NCI-H2227 treated with DMSO at 0.1 percent for 48 hours (cell line): ENCODE data around the gene MARCHF10.
A peak's percentile ranks its signal among the peaks of the same experiment; 100 is the strongest.
"Not testable (repeated sequence)": the region's sequence is repeated elsewhere in the genome, so short reads cannot be mapped to it uniquely, and the experiment has no call there.

Experiments
- DNase-seq: peaks from one replicate; lab custom pipeline; 2025; lab: John Stamatoyannopoulos, UW

MARCHF10 gene

DNA sequence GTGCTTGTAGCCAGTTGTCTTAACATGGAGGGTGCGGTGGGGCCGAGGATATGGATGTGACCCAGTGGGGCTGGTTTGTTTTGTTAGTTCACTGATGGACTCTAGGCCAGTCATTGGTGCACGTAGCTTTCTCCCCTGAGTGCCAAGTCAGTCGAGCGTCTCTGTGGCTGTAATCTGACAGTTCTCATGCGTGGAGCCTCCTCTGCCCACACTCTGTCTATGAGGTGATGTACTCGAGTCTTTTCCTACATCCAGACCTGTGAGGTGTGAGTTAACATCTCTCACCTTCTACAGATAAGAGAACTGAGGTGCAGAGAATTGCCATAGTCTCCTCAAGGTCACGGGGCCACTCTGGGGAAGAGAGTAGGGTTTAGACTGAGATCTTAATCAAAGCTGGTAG, 90.2 kb downstream of the MARCHF10 start:
- DNase-seq, result no peak

DNA sequence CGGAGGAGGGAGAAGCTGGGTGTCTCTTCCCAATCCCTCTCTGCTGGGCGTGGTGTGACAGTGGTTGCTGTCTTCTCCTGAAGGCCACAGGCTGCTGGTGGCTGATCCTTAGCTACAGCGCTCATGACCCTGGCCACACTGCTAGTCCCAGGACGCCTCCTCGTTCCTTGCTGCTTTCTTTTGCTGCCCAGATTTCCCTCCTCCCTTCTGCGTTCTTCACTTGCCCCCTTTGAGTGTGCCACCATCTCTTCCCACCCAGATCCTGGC, 90.6 kb downstream of the MARCHF10 start:
- no peak for DNase-seq

DNA sequence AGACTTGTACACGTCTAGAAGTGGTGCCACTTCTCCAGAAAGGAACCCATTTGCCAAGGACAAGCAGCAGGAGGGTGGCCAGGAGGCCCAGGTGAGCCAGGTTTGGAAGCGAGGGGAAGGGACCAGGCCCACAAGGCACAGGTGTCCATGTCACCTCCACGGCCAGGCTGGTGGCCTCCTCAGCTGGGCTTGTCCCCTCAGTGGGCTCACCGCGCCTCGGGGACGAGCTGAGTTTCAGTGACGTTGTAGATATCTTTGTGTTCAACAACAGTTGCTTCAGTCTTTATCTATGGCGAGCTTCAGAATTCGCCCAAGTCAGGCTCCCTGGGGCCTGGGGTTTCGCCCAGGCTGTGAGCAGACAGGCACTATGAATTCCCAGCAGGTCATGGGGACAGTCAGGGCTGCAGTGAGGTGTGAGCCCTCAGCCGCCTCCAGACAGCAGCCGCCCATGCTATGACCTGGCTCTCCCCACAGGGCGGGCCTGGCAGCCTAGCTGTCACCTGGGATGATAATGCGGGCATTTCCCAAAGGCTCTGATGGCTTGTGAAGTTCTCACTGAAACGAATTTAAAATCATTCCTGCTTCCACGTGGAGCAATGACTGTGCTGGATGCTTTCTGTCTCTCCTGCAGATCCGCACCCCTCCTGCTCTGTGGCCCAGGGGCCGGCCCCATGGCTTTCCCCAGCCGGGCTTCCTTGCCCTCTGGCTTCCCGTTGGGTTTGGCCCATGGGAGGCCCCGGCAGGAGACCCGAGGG, 91.1 kb downstream of the MARCHF10 start:
- no peak for DNase-seq

DNA sequence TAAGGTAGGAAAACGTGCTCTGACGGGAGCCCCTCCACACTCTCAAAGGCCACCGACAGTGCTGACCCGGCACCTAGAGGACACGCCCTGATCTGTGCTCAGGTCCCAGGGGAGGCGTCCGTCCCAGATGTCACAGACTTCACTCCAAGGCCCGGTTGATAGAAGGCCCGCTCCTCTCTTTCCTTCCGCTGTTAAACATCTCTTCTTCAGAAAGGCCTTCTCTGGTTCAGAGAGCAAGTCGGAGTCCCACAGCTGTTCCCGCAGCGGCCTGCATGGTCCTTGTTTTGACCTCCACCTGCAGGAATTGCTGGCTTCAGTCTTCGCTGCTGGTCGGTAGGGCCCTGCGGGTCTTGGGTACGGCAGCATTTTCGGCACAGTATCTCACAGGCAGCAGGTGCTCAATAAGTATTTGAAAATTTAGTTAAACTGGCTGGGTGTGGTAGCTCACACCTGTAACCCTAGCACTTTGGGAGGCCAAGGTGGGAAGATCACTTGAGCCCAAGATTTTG, 92.2 kb downstream of the MARCHF10 start:
- DNase-seq, result no peak

DNA sequence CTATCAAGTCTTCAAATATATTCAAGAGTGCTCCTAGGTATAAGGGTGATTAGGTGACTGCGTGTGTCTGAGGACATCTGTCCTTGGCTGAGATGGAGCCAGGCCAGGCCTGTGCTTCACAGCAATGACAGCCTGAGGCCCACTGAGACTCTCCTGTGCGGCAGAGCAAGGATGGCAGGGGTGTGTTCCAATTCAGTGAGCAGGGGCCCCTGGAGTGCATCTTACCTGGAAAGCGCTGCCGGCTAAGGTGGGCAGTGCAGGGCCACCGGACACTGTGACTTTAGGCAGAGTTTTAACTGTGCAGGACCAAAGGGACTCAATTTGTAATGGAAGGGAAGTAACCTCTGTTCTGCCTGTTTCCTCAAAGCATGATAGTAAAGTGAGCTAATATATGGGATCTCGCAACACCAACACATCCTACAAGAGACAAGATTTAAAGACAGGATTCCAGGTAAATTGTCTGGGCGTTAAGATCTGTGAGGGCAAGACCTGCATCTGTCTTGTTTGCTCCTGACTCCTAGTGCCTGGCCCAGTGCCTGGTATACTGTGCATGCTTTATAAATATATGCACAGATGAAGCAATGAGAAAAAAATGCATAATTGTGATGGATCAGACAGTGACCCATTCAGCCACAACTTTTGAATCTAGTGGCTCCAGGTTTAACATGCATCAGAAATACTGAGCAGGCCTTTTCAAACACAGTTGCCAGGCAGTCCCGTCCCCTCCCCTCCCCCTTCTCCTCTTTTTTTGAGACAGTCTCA, 93.9 kb downstream of the MARCHF10 start:
- DNase-seq, result no peak

DNA sequence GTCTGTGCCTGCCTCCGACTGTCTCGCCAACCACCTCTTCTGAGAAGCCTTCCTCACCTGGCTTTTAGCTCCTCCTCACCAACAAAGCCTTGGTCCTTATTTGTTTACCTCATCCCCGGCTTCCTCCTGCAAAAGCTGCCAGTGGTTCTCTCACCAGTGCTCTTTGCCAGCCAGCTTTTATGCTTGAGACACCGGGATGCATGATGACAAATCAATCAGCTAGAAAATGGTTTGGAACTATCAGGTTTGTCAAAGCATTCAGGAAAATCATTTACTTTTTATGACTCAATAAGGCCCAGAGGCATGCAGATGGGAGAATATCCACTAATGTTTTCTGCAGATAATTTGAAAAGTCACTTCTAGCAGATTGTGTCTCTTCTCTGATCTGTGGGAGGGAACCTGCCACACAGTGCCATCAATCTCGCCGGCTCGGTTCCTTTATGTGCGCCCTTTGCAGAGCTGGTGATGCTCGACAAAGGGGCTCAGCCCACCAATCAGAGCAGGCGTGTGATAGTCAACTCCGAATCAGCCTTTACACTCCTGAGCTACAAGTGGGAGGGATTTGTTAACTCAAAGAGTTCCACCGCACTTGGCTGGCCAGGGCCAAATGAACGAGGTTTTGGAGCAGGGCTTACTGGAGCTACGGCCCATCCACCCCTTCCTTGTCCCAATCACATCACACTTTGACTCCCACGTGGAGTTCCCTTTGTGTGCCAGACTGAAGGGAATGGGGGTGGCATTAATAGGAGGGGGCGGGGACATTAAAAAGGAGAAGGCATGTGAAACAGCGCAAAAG, 94.8 kb downstream of the MARCHF10 start:
- peak; percentile 29 for DNase-seq

DNA sequence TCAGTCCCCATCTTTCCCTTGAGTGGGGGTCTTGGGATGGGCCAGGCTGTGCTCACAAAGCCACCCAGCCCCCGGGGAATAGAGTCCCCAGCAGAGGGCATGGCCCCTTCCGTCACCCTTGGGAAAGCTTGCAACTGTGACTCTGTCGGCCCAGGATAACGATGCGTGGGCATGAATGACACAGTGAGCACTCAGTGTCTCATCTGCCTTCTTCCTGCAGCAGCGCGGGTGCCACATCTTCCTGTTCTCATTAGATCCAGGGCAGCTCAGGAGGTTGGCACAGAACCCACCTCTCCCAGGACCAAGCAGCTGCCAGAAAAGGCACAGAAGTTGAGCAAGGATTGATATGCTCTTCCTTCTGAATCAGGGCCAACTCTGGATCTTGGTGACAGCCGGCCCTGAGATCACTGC, 95.9 kb downstream of the MARCHF10 start:
- DNase-seq, result no peak

DNA sequence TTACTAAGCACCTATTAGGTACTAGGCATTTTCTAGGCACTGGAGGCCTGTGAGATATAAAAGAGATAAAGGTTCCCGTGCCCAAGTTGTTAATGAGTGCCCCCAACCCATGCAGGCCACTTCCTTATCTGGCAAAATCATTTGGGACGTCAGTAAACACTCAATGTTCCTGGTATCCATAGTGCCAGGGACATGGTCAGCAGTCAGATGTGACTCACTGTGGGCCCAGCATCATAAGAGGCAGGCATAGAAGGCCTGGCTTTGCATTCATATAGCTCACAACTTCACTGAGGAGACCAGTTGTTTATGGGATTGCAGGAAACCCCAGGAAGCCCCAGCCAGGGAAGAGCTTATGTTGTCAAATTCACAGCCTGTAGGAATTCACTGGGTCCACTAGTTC, 99.5 kb downstream of the MARCHF10 start:
- no peak for DNase-seq

DNA sequence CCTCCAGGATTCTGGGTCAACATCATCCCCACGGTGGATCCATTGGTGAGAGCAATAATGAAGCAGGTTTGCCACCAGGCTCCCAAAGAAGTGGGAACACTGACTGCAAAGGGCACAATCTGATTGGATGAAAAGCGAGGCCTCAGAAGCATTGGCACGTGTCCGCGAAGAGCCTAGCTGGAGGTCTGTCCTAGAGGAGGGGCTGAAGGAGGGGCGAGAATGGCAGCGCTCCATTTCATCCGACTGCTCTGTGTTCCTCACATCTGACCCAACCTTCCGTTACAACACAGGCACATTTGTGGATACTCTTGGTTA, 100.7 kb downstream of the MARCHF10 start:
- no peak for DNase-seq

DNA sequence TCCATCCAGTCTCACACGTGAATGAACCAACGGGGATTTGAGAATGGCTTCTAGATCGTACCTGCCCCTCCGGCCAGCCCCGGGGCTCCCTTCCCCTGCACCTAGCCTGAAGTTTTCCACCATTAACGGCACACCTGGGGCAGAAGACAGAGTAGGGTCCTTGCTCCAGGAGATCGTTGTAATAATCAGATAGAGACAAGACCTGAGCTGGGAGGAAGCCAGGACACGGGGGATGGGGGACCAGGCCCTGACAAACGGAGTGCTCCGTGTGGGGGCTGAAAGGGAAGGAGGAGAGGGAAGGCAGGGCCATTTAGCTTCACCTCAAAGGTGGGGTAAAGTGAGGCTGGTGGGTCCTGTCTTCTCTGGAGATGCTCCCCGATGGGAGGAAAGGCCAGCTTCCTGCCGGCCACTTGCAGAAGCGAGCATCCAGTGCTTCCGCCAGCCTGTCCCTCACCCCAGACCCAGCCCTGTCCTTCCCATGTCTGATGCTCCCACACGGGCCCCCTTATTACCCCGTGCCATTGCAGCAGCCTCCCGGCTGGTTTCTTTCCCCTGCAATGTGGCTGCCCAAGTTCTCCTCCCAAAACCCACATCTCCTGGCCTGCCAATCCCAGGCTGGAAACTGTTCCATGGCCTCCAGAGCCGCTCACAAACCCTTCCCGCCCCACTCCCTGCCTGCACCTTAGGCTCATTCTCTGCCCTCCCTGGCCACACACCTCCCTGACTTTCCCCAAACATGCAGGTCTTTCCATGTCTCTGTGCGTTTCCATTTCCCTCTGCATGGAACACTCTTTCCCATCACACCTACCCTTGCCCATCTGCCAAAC, 101.3 kb downstream of the MARCHF10 start:
- no peak for DNase-seq

DNA sequence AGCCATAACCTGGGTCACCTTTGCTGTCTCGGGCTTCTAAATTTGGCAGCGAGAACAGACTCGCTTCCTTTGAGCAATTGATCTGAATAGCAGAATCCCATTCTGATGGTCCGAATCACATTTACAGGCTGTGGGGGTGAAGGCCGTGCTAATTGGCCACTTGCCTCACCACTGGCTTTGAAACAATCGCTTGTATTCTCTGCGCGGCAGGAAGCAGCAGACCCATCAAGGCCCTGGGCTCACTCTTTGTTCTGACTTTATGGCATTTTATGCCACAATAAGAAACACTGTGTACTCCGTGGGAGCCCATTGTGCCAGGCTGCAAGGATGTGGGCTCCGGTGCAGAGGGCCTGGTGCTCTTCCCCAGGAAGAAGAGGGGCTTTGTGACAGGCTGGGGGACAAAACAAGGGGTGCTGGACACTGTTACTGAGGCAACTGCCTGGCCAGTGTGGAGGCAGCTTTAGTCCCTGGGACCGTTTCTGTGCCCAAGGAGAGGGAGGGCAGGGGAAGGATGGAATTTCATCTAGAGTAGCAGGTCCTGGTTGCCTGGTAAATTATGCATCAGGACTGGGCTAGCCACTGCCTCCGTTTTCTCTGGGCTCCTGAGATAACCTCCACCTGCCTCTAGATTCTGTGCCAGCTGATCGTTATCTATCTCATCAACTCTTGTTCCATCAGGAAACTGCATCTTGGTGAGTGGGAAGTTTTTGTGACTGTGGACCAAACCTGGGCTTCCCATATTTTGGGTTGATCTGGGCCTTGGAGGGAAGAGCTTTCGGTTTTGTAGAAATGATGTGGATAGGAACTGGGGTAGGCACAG, 102.1 kb downstream of the MARCHF10 start:
- no peak for DNase-seq

DNA sequence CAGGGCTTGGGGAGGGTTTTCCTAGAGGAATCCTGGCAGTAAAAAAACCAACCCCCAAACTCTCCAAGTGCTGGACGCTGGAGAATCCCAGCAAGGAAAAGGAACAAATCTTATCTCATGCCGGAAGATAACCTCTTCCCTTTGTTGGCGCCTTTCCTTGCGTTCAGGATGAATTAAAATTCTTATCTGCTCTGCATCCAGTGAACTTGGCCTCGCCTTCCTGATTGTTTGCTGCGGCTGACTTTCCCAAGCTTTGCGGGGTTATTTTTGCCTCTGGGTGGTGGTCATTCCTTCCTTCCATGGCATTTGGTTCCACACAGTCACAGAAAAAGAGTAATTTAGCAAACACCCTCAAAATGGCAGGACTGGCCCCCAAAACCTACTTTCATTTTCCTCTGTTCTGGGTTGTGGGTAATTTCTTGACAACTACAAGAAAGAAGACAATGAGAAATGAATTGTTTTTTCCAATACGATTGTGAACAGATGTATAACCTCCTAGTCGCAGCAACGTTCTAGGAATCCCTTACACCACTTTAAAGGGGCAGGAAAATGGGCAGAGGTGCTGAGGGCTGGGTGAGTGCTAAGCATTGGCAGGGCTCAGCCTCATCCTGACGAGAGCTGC, 102.8 kb downstream of the MARCHF10 start:
- no peak for DNase-seq

DNA sequence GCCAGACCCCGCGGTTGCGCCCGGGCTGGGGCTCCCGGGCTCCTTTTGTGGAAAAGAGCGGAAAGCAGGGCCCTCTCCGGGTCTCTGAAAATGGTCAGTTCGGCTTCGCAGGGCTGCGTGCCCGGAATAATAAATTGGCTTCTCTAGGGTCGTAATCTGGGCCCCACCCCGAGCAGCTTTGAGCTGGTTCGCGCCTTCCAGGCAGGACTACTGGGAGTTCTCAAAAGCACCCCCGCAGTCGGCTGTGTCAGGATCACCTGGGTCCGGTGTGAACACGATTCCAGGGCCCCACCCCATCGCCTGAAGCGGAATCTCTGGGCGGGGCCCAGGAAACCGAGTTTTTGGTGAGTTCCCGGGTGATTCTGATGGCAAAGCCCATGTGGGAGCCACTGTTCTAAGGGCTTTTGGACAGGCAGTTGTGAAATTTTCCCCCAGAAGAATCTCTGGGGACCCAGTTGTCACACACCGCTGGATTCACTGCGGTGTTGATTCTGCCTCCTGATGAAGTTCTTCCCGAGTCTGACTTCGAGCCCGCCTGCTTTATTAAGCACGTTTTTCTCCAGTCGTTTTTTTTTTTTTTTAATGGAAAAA, 103.6 kb downstream of the MARCHF10 start:
- DNase-seq, result peak; percentile 34

DNA sequence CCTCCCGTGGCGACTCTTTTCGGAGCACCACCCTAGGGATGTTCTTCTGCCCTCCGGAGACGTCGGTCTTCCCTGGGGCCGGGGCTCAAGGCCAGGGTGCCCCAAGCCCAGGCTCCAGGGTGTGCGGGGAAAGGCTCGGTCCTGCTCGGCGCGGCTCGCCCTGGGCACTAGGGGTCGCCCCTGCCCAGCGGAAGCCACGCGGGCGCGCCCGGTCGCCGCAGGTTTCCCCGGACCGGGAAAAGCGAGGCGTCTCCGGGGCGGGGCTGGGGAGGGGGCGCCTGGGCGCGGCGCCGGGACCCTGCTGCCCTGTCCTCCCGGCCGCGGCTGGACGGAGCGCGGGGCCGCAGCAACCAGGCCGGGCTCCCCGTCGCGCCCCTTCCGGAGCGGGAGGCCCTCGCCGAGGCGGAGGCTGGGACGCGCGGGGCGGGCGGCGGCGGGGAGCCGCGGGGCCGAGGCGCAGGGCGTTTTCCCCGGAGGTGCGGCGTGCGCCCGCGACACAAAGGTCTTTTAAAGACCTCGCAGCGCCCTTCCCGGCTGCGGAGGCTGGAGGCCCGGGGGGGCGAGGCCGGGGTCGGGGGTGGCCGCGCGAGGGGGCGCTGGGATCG, 104.2 kb downstream of the MARCHF10 start:
- peak; percentile 75 for DNase-seq

DNA sequence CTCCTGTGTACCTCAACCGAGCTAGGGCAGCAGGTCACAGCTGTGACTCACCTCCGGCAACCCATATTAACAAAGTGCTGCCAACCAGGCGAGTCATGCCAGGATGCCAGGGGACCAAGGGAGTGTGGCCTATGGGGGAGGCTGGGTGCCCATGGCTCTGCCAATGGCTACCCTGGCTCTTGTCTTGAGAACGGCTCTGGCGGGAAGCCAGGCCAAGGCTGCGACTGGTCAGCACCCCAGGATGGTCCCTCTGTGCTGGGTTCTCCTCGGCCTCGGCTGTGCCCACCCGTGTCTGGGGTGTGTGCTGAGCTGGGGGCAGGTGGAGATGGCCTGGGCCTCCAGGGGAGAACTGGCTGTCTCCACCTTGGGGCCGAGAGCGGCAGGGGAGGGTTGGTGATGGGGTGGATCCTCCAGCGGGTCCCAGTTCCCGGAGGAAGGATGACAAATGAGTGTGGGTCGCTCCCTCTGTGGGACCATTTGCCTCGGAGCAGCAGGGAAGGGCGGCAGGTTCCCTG, 104.8 kb downstream of the MARCHF10 start:
- no peak for DNase-seq

DNA sequence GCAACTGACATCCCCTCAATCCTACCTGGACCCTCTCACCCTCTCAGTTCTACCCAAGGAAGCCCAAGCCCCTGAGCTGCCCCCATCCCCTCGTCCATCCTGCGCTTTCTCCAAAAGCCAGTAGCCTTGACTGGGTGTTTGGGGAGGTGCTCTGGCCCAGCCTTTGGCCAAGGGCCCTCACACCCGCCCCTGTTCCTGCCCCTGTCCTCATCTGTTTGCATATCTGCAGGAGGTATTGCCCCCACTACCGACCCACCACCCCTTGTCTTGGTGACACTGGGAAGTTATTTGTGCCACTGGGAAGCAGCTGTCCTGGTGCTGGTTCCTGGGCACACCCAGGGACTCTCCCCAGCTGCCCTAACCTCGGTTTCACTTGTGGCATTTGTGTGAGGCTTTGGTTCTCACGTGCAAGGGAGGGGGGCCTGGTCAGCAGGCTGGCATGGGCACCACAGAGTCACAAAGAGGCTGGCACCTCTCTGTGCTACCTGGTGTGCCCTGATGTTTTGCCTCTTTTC, 105.3 kb downstream of the MARCHF10 start:
- no peak for DNase-seq

DNA sequence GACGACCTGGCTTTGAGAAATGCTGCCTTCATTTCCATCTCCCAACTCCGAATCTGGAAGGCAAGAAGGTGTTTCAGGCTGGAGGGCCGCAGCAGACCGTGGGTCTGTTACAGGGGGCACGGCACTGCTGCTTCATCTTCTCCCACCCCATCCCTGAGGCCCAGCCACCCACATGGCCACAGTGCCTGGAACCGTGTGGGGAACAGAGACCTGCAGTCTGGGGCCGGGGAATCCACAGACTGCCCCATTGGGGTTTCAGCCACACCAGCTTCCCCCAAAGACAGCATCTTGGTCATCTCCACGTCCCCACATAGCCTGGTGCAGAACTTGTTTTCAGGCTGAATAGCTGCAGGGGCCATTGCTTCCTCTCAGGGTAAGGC, 106.4 kb downstream of the MARCHF10 start:
- DNase-seq, result no peak

DNA sequence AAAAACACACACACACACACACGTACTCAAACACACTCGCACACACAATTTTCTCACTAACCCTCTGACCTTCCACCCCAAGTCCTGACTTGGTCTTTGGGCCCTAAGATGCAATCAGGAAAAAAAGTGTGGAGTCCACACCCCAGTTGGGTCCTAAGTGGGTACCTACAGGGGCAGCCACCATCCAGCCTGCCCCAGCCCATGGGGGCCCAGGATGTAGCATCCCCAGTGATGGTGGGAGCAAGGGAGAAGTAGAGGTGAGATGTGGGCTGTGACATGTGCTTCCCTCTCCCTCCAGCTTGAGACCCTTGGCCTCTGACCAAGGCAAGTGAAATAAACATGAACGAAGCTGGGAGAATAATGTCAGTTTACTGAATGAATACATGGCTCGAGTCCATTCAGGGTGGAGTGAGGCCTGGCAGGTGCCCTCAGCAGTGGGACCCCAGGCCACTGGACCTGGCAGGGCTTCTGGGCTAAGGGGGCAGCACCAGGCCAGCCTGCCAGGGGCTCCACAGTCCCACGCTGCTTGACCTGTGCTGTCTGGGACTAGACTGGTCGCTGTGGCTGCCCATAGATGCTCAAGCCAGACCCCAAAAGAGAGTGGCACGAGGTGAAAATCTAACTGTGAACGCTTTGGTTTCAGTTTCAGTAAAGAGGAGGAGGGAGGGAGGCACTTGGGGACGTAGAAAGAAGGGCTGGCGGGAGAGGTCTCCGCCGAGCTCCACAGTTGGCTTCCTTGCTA, 107.0 kb downstream of the MARCHF10 start:
- DNase-seq, result no peak

DNA sequence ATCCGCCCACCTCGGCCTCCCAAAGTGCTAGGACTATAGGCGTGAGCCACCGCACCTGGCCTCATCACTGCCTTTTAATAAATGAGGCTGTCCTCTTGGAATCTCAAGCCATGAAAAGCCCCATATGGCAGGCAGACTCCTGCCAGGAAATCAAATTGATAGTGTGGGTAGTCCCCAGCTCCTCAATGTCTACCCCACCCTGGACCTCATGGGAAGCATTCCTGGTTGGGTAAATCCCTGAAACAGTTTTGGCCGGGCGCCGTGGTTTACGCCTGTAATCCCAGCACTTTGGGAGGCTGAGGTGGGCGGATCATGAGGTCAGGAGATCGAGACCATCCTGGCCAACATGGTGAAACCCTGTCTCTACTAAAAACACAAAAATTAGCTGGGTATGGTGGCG, 109.7 kb downstream of the MARCHF10 start:
- not testable (repeated sequence) for DNase-seq
